A172 (cell line): ENCODE data around the gene COLEC12. TPM values are rescaled to one million over a fixed set of nuclear protein-coding genes. Genes with fewer than 3 reads are reported as not detected.

Experiments
- DNase-seq: peaks from one replicate; pipeline ENCODE4 v3.0.0-alpha.2; 2015; ENCODE audit warnings: low spot score
- total RNA-seq: library from RNA; depleted of rRNA; stranded (reverse); fragments of >200 nt; shearing (Covaris generic); gene quantifications from 2 replicates; pipeline ENCODE4 v1.2.3, GENCODE V29; 2014; rRNA removed

COLEC12 gene
- total RNA-seq, 1 experiment from 2014 or later: not detected

GRCh38 chr18:289026-289425 is 211.5 kb downstream of the COLEC12 start:
- DNase-seq: no peak

GRCh38 chr18:286515-287310 is 213.8 kb downstream of the COLEC12 start:
- peak; percentile 23 for DNase-seq

GRCh38 chr18:285817-286216 is 214.7 kb downstream of the COLEC12 start:
- no peak for DNase-seq

- no peak for DNase-seq
Observed at GRCh38 chr18:275486-275885, 225.0 kb downstream of the COLEC12 start.

- no peak for DNase-seq
Observed at GRCh38 chr18:274313-274712, 226.2 kb downstream of the COLEC12 start.

GRCh38 chr18:273525-273924 is 227.0 kb downstream of the COLEC12 start:
- DNase-seq: no peak

- DNase-seq: no peak
Observed at GRCh38 chr18:272650-273049, 227.9 kb downstream of the COLEC12 start.

GRCh38 chr18:269480-270095 is 230.9 kb downstream of the COLEC12 start:
- no peak for DNase-seq

- peak; percentile 86 for DNase-seq
Observed at GRCh38 chr18:267688-268552, 232.6 kb downstream of the COLEC12 start, which contains the start of gene THOC1. Gene THOC1 (minus strand): TSS chr18:268047. CDS start chr18:268019, 28 bp downstream.

- DNase-seq: peak; percentile 42
Observed at GRCh38 chr18:267380-267687, 233.2 kb downstream of the COLEC12 start.

Other genes with a start within 250 kb of the COLEC12 start
- gene THOC1, start 232.7 kb downstream of the COLEC12 start, total RNA-seq: 39.6 and 52.6 TPM in 2 replicates
- gene CETN1, start 79.7 kb upstream of the COLEC12 start, total RNA-seq: not detected in 2 replicates
- 0.50 and 1.0 TPM in 2 replicates for gene CLUL1, start 96.3 kb upstream of the COLEC12 start, total RNA-seq
- 47.8 and 53.7 TPM in 2 replicates for gene TYMS, start 157.0 kb upstream of the COLEC12 start, total RNA-seq
- gene ENOSF1, start 211.9 kb upstream of the COLEC12 start, total RNA-seq: 5.6 and 9.7 TPM in 2 replicates